ENCODE results near the gene NPW.

Gene NPW

GRCh38 chr16:2019518-2019920 lies at the start of gene NPW:
TSS of gene NPW (plus strand) at chr16:2019785.
- no peak within 1 kb of the TSS for H3K4me3 ChIP-seq (ENCODE audit: low read depth, low read length)
- no peak for TF ChIP-seq CTCF (IDR thresholded peaks at IDR 0.05; ENCODE audit: low read depth, low read length)

GRCh38 chr16:1971796-1972489 lies 47.6 kb upstream of the NPW start, which contains the start of gene TBL3:
TSS of gene TBL3 (plus strand) at chr16:1972053. CDS start at chr16:1972165, 112 bp downstream.
- TF ChIP-seq CTCF (IDR thresholded peaks at IDR 0.05; ENCODE audit: low read depth, low read length), result no peak
- peak within 1 kb of the TSS; percentile 93 for H3K4me3 ChIP-seq (ENCODE audit: low read depth, low read length)

- H3K4me3 ChIP-seq (ENCODE audit: low read depth, low read length), result peak overlapping the region; percentile 93
- no peak for TF ChIP-seq CTCF (IDR thresholded peaks at IDR 0.05; ENCODE audit: low read depth, low read length)
These were observed 47.1 kb upstream of the NPW start for GRCh38 chr16:1972490-1972877.

- no peak overlapping the region for H3K4me3 ChIP-seq (ENCODE audit: low read depth, low read length)
- no peak for TF ChIP-seq CTCF (IDR thresholded peaks at IDR 0.05; ENCODE audit: low read depth, low read length)
These were observed 46.0 kb upstream of the NPW start for GRCh38 chr16:1973461-1974156.

GRCh38 chr16:1974157-1975070 lies 45.2 kb upstream of the NPW start:
- TF ChIP-seq CTCF (IDR thresholded peaks at IDR 0.05; ENCODE audit: low read depth, low read length), result no peak
- no peak overlapping the region for H3K4me3 ChIP-seq (ENCODE audit: low read depth, low read length)

- no peak for TF ChIP-seq CTCF (IDR thresholded peaks at IDR 0.05; ENCODE audit: low read depth, low read length)
- no peak overlapping the region for H3K4me3 ChIP-seq (ENCODE audit: low read depth, low read length)
These were observed 44.0 kb upstream of the NPW start for GRCh38 chr16:1975432-1976215.
